ENCODE measurements around the gene VPS45.

VPS45 gene

GRCh38 chr1:150161747-150162581 lies 94.4 kb downstream of the VPS45 start:
- Histone ChIP-seq H3K79me2 (ENCODE audit: insufficient read depth, low read length) (no peaks in the 10 kb centered on the region), H3K9me2 (replicated peaks; ENCODE audit: insufficient read depth, low read length) (no peaks in the 10 kb centered on the region), H3K4me3 (ENCODE audit: insufficient read depth, low read length, poor library complexity, severe bottlenecking) (no peak overlapping the region), H3K4me2 (ENCODE audit: low read depth, low read length, poor library complexity, severe bottlenecking) (peak overlapping the region; percentile 77), H3F3A (ENCODE audit: insufficient read depth) (peaks cover 18% of the 10 kb centered on the region), H2AFZ (ENCODE audit: low read depth, low read length, severe bottlenecking) (no peak overlapping the region), H3K27ac (ENCODE audit: low read depth, low read length) (peak overlapping the region; percentile 81), H3K9ac (ENCODE audit: low read length) (no peak overlapping the region), H3K27me3 (ENCODE audit: low read length) (no peaks in the 10 kb centered on the region), H3K36me3 (ENCODE audit: low read length) (no peaks in the 10 kb centered on the region), H4K20me1 (ENCODE audit: low read depth, low read length) (no peaks in the 10 kb centered on the region), H3K9me3 (ENCODE audit: insufficient read depth, low read length) (no peaks in the 10 kb centered on the region)
- TF ChIP-seq, protein P1, sequence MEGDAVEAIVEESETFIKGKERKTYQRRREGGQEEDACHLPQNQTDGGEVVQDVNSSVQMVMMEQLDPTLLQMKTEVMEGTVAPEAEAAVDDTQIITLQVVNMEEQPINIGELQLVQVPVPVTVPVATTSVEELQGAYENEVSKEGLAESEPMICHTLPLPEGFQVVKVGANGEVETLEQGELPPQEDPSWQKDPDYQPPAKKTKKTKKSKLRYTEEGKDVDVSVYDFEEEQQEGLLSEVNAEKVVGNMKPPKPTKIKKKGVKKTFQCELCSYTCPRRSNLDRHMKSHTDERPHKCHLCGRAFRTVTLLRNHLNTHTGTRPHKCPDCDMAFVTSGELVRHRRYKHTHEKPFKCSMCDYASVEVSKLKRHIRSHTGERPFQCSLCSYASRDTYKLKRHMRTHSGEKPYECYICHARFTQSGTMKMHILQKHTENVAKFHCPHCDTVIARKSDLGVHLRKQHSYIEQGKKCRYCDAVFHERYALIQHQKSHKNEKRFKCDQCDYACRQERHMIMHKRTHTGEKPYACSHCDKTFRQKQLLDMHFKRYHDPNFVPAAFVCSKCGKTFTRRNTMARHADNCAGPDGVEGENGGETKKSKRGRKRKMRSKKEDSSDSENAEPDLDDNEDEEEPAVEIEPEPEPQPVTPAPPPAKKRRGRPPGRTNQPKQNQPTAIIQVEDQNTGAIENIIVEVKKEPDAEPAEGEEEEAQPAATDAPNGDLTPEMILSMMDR (IDR thresholded peaks at IDR 0.05; ENCODE audit: insufficient read depth, low read length, poor library complexity, severe bottlenecking) = peak; percentile 11
- no peak for TF ChIP-seq EZH2phosphoT487 (conservative IDR thresholded peaks at IDR 0.05; ENCODE audit: low read length)

DNA sequence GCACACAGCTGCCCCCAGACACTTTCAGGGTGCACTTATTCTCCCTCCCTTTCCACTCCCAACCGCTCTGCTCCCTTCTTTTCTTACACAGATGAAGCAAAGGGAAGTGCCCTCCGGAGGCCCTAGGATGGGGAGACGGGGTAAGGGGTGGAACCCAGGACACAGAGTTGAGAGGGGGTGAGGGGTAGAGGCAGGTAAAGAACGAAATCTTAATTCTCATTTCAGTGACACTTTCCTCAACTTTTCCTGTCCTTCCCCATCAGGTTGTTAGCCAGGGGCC lies 94.9 kb downstream of the VPS45 start:
- no peaks in the 10 kb centered on the region for H3K36me3 ChIP-seq (ENCODE audit: low read length)
- H3K79me2 ChIP-seq (ENCODE audit: insufficient read depth, low read length) = no peaks in the 10 kb centered on the region
- H3K27me3 ChIP-seq (ENCODE audit: low read length) = no peaks in the 10 kb centered on the region
- H4K20me1 ChIP-seq (ENCODE audit: low read depth, low read length) = no peaks in the 10 kb centered on the region
- H3K9me2 ChIP-seq (replicated peaks; ENCODE audit: insufficient read depth, low read length) = no peaks in the 10 kb centered on the region
- no peaks in the 10 kb centered on the region for H3K9me3 ChIP-seq (ENCODE audit: insufficient read depth, low read length)
- H3K27ac ChIP-seq (ENCODE audit: low read depth, low read length) = no peak overlapping the region
- TF ChIP-seq, protein P1 (IDR thresholded peaks at IDR 0.05; ENCODE audit: insufficient read depth, low read length, poor library complexity, severe bottlenecking) = no peak
- no peak for TF ChIP-seq EZH2phosphoT487 (conservative IDR thresholded peaks at IDR 0.05; ENCODE audit: low read length)
- H3F3A ChIP-seq (ENCODE audit: insufficient read depth) = peaks cover 18% of the 10 kb centered on the region
- no peak overlapping the region for H3K4me3 ChIP-seq (ENCODE audit: insufficient read depth, low read length, poor library complexity, severe bottlenecking)
- H3K4me2 ChIP-seq (ENCODE audit: low read depth, low read length, poor library complexity, severe bottlenecking) = no peak overlapping the region
- no peak overlapping the region for H3K9ac ChIP-seq (ENCODE audit: low read length)
- no peak overlapping the region for H2AFZ ChIP-seq (ENCODE audit: low read depth, low read length, severe bottlenecking)

GRCh38 chr1:150162862-150163706 lies 95.5 kb downstream of the VPS45 start:
- Histone ChIP-seq H2AFZ (ENCODE audit: low read depth, low read length, severe bottlenecking) (no peak overlapping the region), H3K4me2 (ENCODE audit: low read depth, low read length, poor library complexity, severe bottlenecking) (no peak overlapping the region), H3K9me3 (ENCODE audit: insufficient read depth, low read length) (no peaks in the 10 kb centered on the region), H3K9ac (ENCODE audit: low read length) (no peak overlapping the region), H3F3A (ENCODE audit: insufficient read depth) (peaks cover 18% of the 10 kb centered on the region), H3K9me2 (replicated peaks; ENCODE audit: insufficient read depth, low read length) (no peaks in the 10 kb centered on the region), H3K27me3 (ENCODE audit: low read length) (no peaks in the 10 kb centered on the region), H3K36me3 (ENCODE audit: low read length) (no peaks in the 10 kb centered on the region), H3K4me3 (ENCODE audit: insufficient read depth, low read length, poor library complexity, severe bottlenecking) (no peak overlapping the region), H3K79me2 (ENCODE audit: insufficient read depth, low read length) (no peaks in the 10 kb centered on the region), H3K27ac (ENCODE audit: low read depth, low read length) (no peak overlapping the region), H4K20me1 (ENCODE audit: low read depth, low read length) (no peaks in the 10 kb centered on the region)
- TF ChIP-seq EZH2phosphoT487 (conservative IDR thresholded peaks at IDR 0.05; ENCODE audit: low read length) = no peak
- TF ChIP-seq, protein P1 (IDR thresholded peaks at IDR 0.05; ENCODE audit: insufficient read depth, low read length, poor library complexity, severe bottlenecking) = no peak

Data from SU-DHL-6 (cell line).